Activated naive CD4-positive, alpha-beta T cell treated with Interleukin-2 at 50 U/mL for 16 hours (primary cell): ENCODE measurements around the gene FBXO38.

Experiments
- DNase-seq: peaks from one replicate; pipeline ENCODE4 v3.0.0-alpha.2; 2020

The FBXO38 gene

DNA sequence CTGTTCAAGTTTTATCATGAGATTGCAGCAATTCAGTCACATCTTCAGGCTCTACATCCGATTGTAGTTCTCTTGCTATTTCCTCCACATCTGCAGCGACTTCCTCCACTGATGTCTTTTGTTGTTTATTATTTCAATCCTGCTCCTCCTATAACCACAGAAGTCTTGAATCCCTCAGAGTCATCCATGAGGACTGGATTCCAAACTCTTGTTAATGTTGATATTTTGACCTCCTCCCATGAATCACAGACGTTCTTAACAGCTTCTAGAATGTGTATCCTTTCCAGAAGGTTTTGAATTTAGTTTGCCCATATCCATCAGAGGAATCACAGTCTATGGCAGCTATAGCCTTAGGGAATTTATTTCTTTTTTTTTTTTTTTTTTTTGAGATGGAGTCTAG is 3.6 kb downstream of the FBXO38 start:
- DNase-seq = no peak

DNA sequence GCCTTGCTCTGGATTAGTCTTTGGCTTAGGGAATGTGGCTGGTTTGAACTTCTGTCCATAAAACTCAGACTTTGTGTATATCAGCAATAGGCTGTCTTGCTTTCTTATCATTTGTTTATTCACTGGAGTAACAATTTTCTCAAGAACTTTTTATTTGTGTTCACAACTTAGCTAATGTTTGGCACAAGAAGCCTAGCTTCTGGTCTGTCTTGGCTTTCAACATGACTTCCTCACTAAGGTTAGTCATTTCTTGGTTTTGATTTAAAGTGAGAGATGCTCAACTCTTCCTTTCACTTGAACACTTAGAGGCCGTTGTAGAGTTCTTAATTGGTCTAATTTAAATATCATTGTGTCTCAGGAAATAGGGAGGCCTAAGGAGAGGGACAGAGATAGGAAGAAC is 4.9 kb downstream of the FBXO38 start:
- no peak for DNase-seq

DNA sequence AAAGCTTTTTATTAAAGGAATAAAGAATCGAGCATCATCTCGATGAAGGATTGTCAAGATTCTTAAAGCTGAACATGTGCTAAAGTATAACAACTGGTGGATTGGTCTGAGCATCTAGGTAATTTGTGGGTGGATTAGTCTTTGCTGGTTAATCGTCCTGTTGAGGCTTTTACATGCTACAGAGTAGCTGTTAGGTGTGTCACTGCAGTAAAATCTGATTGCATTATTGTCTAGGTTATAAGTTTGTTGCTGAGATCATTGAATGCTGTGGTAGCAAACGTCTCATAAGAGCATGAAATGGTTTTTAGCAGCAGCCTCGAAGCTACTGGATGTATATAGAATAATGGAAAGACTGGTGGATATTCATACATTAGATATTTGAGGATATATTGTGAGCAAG is 7.2 kb downstream of the FBXO38 start:
- DNase-seq = no peak

DNA sequence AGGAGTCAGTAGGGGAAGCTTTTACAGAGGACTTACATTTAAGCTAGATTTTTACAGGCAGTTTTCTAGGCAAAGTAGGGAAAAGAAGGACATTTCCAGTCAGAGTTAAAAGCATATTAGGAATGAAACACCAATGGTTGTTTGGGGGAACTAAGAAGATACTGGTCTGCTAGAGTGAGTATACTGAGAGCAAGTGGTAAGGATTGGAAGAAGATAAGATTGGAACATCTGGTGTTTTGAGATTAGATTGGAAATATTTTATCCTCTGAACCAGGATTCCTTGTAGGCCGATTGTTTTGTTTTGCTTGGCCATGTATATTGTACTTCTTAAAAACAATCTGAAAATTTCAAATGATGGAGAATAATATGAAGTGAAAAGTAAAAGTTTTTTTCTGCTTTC is 7.7 kb downstream of the FBXO38 start:
- no peak for DNase-seq

DNA sequence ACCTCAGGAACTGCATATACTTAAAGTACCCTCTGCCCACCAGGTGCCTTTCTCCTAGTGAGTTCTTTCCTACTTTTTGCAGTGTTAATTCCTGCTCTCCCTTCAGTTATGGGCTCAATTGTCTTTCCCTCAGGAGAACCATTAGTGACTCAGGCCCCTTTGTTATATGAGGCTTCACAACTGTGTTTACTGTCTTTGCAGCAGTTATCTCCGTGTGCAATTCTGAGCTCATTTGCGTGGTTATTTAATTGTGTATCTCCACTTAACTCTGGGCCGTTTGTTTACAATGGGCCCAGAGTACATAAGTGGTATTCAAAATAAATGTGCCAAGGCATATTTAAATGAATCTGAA is 9.6 kb downstream of the FBXO38 start:
- DNase-seq = no peak

DNA sequence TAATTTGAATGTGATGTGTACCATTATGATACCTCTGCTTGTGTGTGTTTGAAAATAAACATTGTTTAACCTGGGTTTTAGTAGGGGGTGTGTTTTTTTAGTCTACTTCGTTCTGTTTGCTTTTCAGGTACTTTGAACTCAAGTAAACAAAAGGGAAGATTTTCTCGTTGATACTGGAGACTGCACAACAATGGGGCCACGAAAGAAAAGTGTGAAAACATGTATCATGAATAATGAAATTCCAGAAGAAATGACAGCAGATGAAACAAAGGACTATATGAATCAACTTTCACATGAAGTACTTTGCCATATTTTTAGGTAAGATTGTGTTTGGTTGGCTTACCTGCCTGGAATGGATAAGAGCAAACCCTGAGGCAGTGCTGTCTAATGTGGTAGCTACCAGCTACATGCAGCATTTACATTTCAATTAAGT is 10.8 kb downstream of the FBXO38 start:
- DNase-seq = no peak

DNA sequence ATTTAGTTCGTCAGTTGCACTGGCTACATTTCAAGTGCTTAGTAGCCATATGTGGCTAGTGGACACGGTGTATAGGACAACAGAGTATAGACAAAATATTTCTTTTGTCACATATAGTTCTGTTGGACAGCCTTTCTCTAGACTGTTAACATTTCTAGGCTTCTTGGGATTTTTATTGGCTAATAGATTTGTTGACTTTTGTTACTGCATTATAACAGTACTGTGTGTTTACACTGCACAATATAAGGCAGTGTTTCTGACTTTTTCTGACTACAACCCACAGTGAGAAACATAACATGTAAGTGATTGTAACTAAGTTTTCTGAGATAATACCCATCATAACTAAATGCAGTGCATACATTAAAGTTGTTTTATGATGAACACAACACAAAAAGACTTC is 11.3 kb downstream of the FBXO38 start:
- DNase-seq = no peak

DNA sequence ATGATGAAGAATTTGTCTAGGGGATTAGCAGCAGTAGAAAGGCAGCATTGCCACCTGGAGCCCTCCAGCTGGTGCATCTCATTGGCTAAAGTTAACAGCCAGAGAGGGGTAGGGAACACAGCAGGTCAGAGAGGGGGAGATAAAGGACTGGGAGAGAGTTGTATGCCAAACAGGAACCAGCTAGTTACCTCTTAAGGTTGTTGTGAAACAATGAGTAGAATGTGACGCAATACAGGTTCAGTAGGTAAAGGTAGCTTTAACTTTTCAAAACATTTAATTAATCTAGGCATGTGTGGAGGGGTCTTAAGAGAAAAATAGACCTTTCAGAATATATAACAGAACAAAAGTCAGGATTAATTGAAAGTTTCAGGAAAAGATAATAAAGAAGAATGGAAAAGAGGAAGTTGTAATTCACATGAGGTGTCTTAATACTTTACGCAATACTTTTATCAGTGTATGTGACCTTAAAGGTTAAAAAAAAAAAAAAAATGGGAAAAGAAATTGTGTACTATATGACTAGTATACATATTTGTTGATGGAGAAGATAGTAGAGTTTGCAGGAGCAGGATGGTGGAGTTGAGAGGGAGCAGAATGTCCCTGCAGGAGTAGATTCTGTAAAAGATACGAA is 14.3 kb downstream of the FBXO38 start:
- no peak for DNase-seq

DNA sequence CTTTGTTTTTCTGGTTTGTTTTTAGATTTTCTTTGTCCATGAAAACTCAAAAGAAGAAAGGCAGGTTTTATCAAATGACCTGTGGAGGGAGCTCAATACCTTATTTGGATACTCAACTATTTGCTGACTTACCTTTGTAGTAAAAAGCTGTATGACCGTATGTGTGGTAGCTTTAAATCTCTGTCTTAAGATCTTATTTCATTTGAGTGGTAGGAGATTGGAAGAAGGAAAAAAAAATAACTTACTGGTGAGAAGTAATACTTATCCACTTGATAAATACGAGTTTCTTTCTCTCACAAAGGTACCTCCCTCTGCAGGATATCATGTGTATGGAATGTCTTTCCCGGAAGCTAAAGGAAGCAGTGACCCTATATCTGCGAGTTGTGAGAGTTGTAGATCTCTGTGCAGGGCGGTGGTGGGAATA is 15.0 kb downstream of the FBXO38 start:
- DNase-seq = no peak

DNA sequence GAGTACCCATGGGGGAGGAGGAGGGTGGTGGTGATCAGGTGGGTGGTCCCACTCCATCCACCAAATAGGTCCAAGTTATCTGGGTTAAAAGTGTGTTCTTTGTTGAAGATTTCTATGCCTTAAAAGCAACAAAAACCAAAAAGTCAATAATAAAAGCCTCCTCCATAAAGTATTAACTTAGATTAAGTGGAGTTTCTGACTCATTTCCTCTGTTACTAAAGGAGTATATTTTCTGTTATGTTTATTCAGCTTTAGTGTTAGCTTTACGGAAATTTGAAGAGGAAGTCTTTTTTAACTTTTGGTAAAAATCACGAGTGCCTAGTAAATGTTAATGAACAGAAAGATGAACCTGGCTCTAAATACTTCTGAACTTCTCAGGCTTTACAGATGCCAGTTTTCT is 17.8 kb downstream of the FBXO38 start:
- DNase-seq = no peak

DNA sequence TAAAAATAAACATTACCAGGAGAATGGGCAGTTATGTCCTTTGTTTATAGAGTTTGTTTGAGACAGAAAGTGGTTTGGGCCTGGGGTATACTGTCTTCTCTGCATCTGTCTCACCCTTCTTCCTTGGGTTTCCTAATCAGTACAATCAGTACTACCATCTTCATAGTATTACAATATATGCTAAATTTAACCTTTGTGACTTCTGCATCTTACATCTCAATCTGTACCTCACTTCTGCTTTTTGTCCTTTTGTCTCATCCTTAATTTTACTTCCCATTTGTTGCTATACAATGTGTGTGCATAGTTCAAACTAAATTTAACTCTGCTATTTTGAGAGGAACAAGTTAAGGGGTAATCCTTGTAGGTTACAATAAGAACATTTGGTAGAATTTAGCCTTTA is 19.6 kb downstream of the FBXO38 start:
- DNase-seq = no peak

DNA sequence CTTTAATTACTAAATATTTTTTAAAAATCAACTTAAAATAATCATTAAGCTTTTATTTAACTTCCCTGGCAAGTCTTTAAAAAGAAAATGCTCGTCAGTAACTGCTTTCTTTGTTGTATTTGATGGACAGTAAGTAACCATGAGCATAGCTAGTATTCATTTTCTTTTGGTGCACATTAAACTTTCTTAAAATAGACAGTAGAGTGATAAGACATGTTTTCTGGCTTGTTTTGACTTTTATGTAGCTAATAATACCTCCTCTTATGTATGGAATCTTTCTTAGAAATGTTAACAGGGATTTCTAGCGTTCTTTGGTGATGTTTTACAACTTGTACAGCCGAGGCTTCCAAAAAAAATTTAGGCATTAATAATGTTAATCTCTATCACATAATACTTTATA is 22.6 kb downstream of the FBXO38 start:
- DNase-seq = no peak

DNA sequence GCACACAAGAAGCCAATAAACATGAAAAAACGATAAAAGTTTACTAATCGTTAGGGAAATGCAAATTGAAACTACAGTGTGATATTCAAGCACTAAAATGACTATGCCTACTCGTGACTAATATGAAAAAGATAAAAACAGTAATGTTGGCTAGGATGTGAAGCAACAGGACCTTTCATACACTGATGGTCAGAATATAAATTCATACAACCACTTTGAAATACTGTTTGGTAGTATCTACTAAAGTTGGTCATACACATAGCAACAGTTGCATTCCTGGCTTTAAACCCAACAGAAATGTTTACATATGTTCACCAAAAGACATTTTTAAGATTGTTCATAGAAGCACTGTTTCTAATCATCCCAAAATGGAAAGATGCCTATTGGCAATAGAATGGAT is 24.3 kb downstream of the FBXO38 start:
- DNase-seq = no peak

DNA sequence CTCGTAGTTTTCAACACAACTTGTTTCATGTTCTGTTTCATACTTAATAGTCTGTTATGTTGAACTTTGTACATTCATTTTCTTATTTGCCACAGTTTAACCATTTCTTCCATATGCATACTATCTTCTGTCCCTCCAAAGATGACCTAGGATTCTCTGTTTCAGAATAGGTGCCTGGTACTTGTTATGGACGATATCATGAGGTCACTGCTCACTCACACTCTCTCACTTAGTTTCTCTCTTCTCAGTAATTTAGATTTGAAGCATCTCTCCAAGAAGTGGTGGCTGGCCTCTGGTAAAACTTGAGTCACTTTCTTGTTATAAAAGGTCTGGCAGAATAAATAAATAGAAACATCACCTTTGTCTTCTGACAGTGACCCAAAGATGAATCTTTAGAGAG is 28.4 kb downstream of the FBXO38 start:
- no peak for DNase-seq

DNA sequence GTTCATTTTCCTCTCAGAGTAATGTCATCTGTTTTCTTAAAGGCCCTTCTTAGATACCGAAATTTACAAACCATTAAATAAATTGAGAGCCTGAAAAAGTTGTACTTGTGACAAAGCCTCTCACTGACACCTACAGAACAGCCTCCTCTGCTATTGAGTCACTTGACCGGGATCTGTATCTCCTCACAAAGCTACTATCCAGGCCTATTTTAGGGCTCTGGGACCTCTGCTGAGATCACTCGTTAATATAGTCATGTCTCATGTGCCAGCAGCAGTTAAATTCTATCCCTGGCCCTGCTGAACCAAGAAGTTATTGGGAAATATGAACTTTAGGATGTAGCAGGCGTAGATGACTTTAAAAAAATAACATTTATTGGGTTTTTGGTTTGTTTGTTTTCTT is 31.1 kb downstream of the FBXO38 start:
- no peak for DNase-seq

DNA sequence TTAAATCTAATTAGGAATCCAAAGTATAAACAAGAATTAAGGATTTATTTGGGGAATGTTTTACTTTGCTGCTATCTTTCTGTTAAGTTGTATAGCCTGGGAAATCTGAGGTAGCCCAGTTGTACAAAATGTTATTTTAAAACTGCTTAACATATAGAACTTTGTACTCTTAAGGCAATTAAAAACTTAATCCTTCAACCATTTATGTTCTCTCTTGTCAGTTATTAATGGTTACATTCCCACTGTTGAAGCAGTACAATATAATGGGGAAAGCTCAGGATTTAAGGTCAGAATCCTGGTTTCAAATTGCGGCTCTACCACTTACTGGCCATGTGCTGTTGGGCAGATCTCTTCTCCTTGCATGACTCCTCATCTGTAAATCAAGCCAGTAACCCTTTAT is 32.7 kb downstream of the FBXO38 start:
- DNase-seq = no peak

DNA sequence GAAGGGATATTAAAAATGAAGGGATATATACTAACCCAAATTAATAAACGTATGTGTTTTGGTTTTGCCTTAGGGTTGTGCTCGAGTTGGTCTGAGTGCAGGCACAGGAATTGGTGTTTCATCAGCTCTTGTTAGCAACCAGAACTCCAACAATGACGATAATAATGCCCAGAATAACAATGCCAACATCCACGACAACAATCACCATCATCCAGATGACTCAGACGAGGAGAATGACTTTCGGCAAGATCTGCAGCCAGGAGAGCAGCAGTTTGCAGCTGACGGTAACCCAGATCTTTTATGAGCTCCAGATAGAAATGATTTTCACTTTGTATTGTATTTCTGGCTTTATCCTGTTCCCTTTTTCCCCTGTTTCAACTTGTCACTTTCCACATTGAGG is 33.2 kb downstream of the FBXO38 start:
- DNase-seq = no peak

DNA sequence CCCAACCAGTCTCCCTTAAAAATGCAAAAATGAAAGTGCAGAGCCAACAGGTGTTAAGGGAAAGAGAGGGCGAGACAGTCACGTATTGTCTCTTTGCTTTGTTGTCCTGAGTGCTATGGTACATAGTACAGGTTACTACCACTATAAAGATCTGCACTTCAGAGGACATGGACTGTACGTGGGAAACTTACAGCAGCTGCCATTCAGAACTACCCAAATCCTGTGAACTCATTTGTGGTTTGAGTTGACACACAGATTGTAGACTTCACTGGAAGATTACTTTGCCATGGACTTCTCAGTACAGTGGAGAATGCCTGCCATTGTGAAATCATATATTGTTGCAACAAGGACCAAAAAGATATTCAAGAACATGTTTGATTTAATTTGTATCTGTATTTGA is 34.8 kb downstream of the FBXO38 start:
- DNase-seq = no peak

DNA sequence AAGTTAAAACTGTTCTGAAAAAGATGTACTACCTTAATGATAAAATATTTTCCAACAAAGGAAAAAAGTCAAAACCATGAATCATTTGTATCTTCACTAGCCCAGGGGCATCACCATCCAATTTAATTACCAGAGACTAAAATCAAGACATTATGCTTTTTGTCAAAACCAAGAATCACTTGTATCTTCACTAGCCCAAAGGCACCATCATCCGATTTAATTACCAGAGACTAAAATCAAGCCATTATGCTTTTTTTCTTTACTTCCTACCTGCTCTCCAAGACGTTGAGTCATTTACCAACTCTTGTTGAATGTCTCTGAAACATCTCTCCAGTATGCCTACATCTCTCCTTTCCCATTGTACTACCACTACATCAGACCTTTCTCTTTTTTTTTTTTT is 37.9 kb downstream of the FBXO38 start:
- no peak for DNase-seq

DNA sequence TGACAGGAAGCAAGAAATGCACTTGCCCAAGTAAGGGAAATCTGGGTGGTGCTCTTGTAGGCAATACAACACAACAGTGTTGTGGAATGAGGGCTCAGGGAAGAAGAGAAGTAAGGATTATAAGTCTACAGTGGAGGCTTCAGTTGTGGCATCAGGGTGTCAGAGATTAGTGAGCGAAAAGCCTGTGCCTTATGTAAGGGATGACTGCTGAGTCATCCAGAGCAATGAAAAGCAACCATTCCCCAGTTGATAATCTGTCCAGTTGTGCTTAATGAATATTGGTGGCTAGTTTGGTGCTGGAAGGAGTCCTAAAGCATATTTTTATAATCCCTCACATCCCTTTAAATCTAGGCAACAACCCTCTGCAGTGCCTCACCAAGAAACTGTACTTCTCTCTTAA is 42.0 kb downstream of the FBXO38 start:
- no peak for DNase-seq

DNA sequence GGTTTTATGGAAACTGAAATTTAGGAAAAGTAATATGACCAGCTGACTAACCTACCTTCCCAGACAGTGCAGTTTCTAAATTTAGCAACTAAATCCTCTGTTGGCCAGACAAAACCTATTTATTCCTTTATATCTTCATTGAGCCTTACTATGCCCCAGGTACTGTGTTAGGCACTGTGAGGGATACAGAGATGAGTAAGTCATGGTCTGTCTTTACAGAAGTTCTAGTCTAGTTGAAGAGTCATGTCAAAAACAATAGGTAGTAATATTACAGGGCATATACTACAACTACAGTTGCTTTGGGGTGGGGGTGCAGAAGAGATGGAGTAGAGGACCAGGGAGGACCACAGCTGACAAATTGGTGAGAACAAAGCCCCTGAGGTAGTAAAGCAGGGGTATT is 42.8 kb downstream of the FBXO38 start:
- no peak for DNase-seq

DNA sequence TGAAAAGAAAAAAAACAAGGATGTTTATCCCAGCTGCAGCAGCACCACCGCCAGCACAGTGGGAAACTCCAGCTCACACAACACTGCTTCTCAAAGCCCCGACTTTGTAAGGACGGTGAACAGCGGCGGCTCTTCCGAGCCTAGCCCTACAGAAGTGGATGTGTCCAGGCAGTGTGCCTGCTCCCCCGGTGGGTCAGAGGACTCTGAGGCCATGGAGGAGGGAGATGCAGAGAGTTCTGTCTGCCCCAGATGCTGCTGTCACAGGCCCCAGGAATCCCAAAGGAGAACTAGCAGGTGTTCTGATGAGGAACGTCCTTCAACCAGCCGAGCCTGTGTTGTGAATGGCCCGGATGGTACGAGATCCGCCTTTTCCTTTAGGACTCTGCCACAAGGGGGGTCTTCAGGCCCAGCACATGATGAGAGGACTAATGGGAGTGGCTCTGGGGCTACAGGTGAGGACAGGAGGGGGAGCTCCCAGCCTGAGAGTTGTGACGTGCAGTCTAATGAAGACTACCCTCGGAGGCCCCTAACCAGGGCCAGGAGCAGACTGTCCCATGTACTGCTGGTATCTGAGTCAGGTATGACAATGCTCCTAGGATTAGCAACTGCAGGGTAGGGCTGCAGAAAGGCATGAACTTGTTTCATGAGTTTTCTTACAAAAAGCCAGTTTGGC is 43.7 kb downstream of the FBXO38 start:
- DNase-seq = no peak

DNA sequence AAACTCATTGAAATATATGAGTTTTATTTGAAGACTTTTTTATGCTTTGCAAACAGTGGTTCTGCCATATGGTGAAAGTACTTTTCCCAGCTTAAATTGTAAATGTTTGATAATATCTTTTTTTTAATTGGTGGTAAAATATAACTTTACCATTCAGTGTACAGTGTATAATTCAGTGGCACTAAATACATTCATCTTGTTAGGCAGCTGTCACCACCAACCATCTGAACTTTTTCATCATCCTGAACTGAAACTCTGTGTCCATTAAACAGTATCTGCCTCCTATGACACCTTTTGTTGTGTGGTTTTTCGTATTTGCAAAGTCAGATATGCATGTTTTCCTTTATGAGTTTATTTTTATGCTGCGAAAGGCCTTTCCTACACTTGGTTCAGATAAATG is 45.1 kb downstream of the FBXO38 start:
- DNase-seq = no peak

DNA sequence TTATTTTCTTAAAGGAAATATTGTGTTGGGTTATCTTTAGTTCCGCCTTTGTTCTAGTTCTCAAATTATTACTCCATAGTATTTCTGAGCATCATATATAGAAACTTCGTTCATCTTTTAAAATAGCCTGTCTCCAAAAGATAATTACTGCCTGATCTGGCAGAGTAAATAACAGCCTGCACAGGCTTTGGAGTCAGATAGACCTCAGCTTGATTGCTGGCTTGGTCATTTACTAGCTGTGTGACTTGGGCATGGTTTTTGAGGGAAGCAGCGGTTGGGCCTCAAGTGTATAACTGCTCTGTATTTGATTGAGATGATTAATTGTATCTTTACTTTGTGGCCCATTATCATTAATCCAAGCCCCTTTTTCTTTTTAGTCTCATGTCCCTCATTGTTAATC is 50.1 kb downstream of the FBXO38 start:
- no peak for DNase-seq

DNA sequence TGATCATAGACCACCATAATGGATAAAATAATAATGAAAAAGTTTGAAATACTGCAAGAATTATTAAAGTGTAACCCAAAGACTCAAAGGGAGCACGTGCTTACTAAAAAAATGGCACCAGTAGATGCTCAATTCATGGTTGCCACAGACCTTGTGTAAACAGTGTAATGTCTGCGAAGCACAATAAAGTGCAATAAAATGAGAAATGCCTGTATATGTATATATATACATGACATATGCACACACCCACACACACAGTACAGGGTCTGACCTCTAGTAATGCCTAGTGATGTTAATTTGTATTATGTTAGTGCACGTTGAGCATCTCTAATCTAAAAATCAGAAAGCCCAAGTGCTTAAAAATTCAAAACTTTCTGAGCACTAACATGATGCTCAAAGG is 52.3 kb downstream of the FBXO38 start:
- no peak for DNase-seq
